A549 (cell line): Measurements from ENCODE around the gene GRM5.

Experiments
- BCL3 ChIP-seq: fragments of >200 bp; sonication (Bioruptor Twin); formaldehyde crosslinking; IDR thresholded peaks from 3 replicates; pipeline ENCODE4 v1.6.1; 2016
- MAX ChIP-seq: IDR thresholded peaks from 2 replicates; pipeline ENCODE4 v1.6.1; 2012
- RAD21 ChIP-seq, 2 experiments: fragments of >200 bp in 1 of 2; sonication (Bioruptor Twin) in 1 of 2; formaldehyde crosslinking in 1 of 2; IDR thresholded peaks in 1 of 2; conservative IDR thresholded peaks in 1 of 2; 2 replicates in 1 of 2; 3 replicates in 1 of 2; pipeline ENCODE4 v1.6.1; 2012 to 2018; ENCODE audit warnings: inconsistent platforms in 1 of 2
- RNF2 ChIP-seq: fragments of 200-600 bp; sonication (generic); IDR thresholded peaks from 2 replicates; pipeline ENCODE4 v1.6.1; 2016; ENCODE audit warnings: low read depth, mild to moderate bottlenecking, antibody characterized with exemption, moderate library complexity, borderline replicate concordance
- TP53 ChIP-seq: fragments of 250-450 bp; sonication (Bioruptor Pico); IDR thresholded peaks from 2 replicates; pipeline ENCODE4 v1.5.0; 2021; ENCODE audit warnings: mild to moderate bottlenecking, moderate library complexity

GRCh38 chr11:88541006-88541405, 524.8 kb downstream of the GRM5 start:
- TF ChIP-seq RAD21 (conservative IDR thresholded peaks at IDR 0.05 in 1 of 2, IDR thresholded peaks at IDR 0.05 in 1 of 2) (no peak), MAX (no peak), RNF2 (no peak), TP53 (CRISPR knock-in tag) (no peak), BCL3 (no peak)
